Upper lobe of right lung (tissue), 1 donor: Measurements from ENCODE around the gene FOXA1. TPM values are rescaled to one million over a fixed set of nuclear protein-coding genes. Genes with fewer than 3 reads are reported as not detected.

ENCODE experiments used
- ATAC-seq: fragments of 200-7000 bp; cut with Tn5 transposase; one replicate; pipeline ENCODE4 v1.9.1; 2020; ENCODE audit warnings: mild to moderate bottlenecking, moderate library complexity
- DNase-seq: peaks from one replicate; pipeline ENCODE4 v3.0.0-alpha.2; 2020
- H3K27ac ChIP-seq: fragments of 200-600 bp; one replicate; pipeline ENCODE4 v1.8.0; 2022
- H3K27me3 ChIP-seq: fragments of 200-600 bp; one replicate; pipeline ENCODE4 v1.8.0; 2022; ENCODE audit warnings: mild to moderate bottlenecking
- H3K36me3 ChIP-seq: fragments of 200-600 bp; one replicate; pipeline ENCODE4 v1.8.0; 2022
- H3K4me1 ChIP-seq: fragments of 200-600 bp; one replicate; pipeline ENCODE4 v1.8.0; 2022
- H3K4me3 ChIP-seq: fragments of 200-600 bp; one replicate; pipeline ENCODE4 v1.8.0; 2022; ENCODE audit warnings: mild to moderate bottlenecking
- H3K9me3 ChIP-seq: fragments of 200-600 bp; one replicate; pipeline ENCODE4 v1.8.0; 2022
- CTCF ChIP-seq: fragments of 200-600 bp; IDR thresholded peaks from one replicate; pipeline ENCODE4 v1.8.0; 2022; ENCODE audit warnings: antibody characterized with exemption
- intact Hi-C: fragments of 100-400 bp; cut with DNase I; formaldehyde crosslinking; loops from one replicate; pipeline ENCODE4 v1.11.0; 2022
- total RNA-seq: library from RNA; stranded (reverse); fragmentation: NEBNext Ultra II Directional; extraction: Animal tissue kit (Norgen Biotek cat#: 25700); gene quantifications from one replicate; pipeline ENCODE4 v1.2.1, GENCODE V29; 2021
- donor health status: DM: no; HTN: yes; CAD: no; lungs with severe emphysema.

Gene FOXA1
- total RNA-seq, 1 donor from 2014 or later, result 20.6 TPM

DNA sequence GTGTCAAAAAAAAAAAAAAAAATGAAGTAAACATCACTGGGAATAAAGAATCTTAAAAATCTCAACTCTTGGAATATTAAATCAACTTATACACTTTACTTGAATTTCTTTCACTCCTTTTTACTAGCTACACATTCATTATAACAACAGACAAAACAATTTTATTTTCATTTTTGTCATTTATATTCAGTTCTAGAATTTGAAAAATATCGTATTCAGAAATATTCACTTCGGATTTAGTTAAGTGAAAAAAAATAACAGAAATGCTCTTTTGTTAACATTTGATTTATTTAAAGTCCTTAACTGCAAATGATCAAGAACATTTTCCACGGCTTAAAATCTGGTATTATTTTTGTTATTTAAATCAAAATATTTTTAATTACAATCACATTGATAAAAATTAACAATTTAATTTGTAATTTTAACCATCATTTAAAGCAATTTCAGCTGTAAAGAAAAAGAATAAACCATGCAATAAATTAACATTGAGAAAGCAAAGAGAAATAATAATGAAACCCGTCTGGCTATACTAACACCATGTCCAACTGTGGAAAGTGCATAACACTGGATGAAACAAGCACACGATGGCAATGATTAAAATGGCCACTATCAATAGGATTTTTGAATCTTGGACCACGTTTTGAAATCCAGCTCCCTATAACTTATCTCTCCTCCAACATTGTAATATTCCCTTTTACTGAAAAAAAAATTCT, 5.2 kb downstream of the FOXA1 start:
- H3K27ac ChIP-seq, result peak overlapping the region; percentile 90
- no peak for DNase-seq

DNA sequence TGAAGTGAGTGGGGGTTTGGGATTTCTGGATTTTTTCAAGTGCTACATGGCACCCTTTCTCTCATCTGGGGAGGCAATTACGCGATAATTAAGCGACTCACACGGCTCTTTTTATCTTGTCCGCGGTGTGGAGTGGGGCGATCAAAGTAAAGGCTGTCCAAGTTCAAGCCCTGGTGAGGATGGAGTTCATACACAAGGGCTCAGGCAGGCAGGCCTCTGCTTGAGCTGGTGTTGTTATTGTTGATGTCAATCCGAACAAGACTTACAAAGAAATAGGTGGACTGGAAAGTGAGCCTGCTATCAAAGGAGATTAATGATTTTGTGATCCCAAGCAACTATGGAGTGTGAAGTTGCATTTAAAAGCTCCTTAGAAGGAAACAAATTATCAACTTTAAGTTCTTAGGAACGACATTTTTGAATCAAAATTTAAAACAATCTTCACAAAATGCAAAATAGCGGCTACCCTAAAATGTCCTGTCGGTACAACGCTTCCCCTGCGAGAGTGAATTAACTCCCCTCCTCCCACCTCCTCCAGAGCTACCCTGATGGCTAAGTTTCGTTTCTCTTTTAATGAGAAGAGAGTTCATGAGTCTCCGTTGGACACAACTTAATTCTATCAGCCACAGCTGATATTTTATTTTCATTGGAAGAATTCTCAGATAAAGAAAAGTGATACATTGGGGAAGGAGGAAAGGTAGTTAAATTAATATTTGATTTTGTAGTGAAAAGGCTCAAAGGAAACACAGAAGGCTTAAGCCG, 5.9 kb downstream of the FOXA1 start:
- peak overlapping the region; percentile 54 for H3K4me3 ChIP-seq
- DNase-seq (no peak), ATAC-seq (no peak)
- peak overlapping the region; percentile 90 for H3K27ac ChIP-seq
- intact Hi-C loops, result no loop called here
- H3K27me3 ChIP-seq, result peaks cover 91% of the 10 kb centered on the region
- peaks cover 6% of the 10 kb centered on the region for H3K4me1 ChIP-seq
- no peaks in the 10 kb centered on the region for H3K36me3 ChIP-seq
- no peak for TF ChIP-seq CTCF
- H3K9me3 ChIP-seq, result no peaks in the 10 kb centered on the region

More for the DNA sequence above, 5.2 kb downstream of the FOXA1 start:
- no peaks in the 10 kb centered on the region for H3K36me3 ChIP-seq
- intact Hi-C loops, result no loop called here
- TF ChIP-seq CTCF, result no peak
- no peak for ATAC-seq
- peaks cover 8% of the 10 kb centered on the region for H3K4me1 ChIP-seq
- H3K27me3 ChIP-seq, result peaks cover 88% of the 10 kb centered on the region
- H3K9me3 ChIP-seq, result no peaks in the 10 kb centered on the region
- H3K4me3 ChIP-seq, result peak overlapping the region; percentile 54

DNA sequence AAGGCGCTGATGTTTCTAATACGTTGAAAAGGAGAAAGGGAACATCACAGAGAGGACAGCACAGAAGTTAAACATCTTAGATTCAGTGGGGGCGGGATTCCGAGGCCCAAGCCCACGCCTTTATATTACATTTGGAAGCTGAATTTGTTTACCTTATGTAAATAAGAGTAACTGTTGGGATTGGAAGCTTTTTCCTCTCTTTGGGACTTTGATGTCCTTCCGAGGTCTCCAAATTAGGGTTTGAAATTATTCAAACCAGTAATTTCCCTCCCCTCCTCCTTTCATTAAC, 6.4 kb downstream of the FOXA1 start:
- TF ChIP-seq CTCF, result no peak
- Histone ChIP-seq H3K36me3 (no peaks in the 10 kb centered on the region), H3K9me3 (no peaks in the 10 kb centered on the region), H3K27me3 (peaks cover 90% of the 10 kb centered on the region), H3K4me1 (peaks cover under 1% of the 10 kb centered on the region), H3K4me3 (peak overlapping the region; percentile 54), H3K27ac (peak overlapping the region; percentile 90)
- ATAC-seq (no peak), DNase-seq (no peak)
- intact Hi-C loops, result no loop called here

DNA sequence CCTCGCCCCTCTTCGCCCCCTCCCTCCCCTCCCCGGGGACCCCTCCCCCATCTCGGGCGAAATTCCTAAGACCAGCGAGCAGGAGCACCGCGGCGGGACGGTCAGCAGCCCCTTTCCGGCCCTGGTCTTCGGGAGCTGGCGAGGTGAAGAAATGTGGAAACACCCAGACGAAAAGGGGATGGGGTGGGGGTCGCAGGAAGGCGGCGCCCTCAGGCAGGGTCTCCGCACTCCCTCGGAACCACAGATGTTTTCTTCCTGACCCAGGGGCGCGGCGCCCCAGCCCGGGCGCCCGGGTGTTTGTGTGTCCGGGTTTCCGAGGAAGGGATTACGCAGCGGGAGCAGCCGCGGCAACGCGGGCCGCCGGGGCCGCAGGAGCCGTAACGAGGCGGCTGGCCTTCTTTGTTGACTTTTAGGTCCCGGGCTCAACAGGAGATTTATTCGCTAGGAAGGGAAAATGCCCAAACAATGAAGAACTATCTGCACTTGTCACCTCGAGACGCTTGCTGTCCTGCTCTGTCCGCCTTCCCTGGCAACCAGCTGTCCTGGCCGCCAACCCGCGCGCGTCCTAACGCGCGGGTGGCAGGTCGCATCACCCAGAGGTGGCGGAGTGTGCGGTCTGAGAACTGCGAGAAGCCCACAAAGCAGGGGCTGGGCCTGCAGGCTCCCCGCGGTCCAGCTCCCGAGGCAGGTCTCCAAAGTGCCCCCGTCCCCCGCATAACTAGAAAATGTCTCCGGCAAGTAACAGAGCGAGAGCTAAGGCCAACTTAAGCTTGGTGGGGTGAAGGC, 7.0 kb downstream of the FOXA1 start:
- intact Hi-C loops, result no loop called here
- no peaks in the 10 kb centered on the region for H3K36me3 ChIP-seq
- TF ChIP-seq CTCF, result no peak
- H3K4me3 ChIP-seq, result peak overlapping the region; percentile 54
- peaks cover 88% of the 10 kb centered on the region for H3K27me3 ChIP-seq
- no peaks in the 10 kb centered on the region for H3K4me1 ChIP-seq
- peak; percentile 69 for DNase-seq
- no peak for ATAC-seq
- no peaks in the 10 kb centered on the region for H3K9me3 ChIP-seq
- H3K27ac ChIP-seq, result peak overlapping the region; percentile 90

DNA sequence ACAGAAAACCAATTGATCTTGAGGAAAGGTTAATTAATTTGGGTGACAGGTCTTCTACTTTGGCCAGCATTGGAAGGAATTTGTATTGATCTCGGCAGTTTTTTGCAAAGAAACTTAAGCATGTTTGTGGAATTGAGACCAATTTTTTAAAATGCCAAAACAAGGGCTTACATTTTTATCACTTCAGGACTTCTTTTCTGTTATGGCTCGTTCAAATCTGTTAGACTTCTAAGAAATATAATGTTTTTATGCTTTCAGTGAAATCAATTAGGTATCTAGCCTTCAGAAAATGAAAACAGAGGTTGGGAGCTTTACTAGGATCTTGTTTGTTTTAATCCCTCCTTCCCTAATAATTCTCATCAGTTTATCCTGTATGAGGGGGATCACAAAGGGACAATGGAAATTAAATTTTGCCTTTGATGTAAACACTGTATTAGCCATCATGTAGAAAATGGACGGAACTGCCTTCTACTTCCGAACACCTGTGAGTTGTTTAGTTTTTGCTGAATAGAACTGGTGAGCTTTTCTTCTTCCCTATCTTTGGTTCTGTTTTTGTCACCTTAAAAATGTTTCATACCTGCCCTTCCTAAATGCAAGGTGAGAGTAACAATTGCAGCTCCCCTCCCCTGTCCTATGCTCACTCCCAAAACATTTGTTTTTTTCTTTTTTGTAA, 7.8 kb downstream of the FOXA1 start:
- Histone ChIP-seq H3K27me3 (peaks cover 80% of the 10 kb centered on the region), H3K36me3 (no peaks in the 10 kb centered on the region), H3K27ac (peak overlapping the region; percentile 90), H3K4me1 (no peaks in the 10 kb centered on the region), H3K9me3 (no peaks in the 10 kb centered on the region), H3K4me3 (peak overlapping the region; percentile 54)
- DNase-seq, result no peak
- no peak for ATAC-seq
- intact Hi-C loops, result no loop called here
- TF ChIP-seq CTCF, result no peak
